ENCODE measurements around the gene WIZ. TPM values are rescaled to one million over a fixed set of nuclear protein-coding genes. Genes with fewer than 3 reads are reported as not detected.

WIZ gene
- total and polyA plus RNA-seq, 2 of the 4 experiments (the other 2 are of a cell fraction), result 0.90 to 27.1 TPM

DNA sequence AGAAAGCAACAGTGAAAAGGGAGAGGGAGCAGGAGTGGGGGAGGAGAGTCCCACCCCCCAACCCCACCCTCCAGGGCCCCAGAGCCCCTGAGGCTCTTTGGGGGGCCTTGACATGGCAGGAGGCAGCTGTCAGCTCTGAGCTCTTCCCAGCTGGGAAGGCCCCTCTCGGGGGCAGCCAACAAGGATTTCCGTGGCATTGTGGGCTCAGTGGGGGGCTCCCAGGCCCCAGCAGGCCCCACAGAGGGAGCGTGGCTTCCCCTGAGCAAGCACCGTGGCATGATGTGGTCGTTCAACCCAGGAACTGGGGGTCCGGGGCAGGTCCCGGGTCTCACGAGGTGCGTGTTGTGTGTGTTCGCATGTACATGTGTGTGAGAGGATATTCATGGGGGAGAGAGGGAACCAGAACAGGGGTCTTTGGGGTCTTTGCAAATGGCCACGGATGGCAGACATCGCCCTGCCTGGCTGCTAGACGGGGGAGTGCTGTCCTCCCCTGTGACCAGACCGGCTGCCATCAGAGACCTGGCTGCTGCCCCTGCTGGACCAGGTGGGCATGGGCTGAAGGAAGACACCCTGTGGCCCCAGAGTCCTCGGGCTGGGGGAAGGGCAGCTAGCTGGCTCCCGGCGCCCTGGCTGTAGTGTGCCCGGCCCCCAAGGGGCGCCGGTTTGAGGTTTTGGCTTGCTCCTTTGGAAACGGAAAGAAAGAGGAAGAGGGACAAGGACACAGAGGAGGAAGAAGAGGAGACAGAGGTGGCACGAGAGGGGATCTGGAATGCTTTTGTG, 27.3 kb downstream of the WIZ start:
- Histone ChIP-seq H4K20me1 (ENCODE audit: insufficient read depth, low read length) (peaks cover 41% of the 10 kb centered on the region), H2AFZ (replicated peaks; ENCODE audit: low read length, poor library complexity) (no peak overlapping the region), H3K14ac (replicated peaks; ENCODE audit: low read depth, low read length) (no peak overlapping the region), H3K18ac (ENCODE audit: low read depth, low read length) (no peak overlapping the region), H3K4me3 (ENCODE audit: insufficient read depth, low read depth, low read length) (no peak overlapping the region), H2AK9ac (replicated peaks; ENCODE audit: low read depth, low read length, poor library complexity) (no peak overlapping the region), H3K36me3 (ENCODE audit: control insufficient read depth, insufficient read depth, low read length) (peaks cover 51% of the 10 kb centered on the region), H3K27me3 (ENCODE audit: control insufficient read depth, insufficient read depth, low read length) (no peaks in the 10 kb centered on the region), H2BK15ac (ENCODE audit: low read depth, low read length) (no peak overlapping the region), H3K9ac (ENCODE audit: low read depth, low read length) (no peak overlapping the region), H2BK20ac (ENCODE audit: low read depth, low read length) (no peak overlapping the region), H3K56ac (ENCODE audit: extremely low read depth, insufficient read depth, low read length) (no peak overlapping the region), H2BK120ac (ENCODE audit: low read depth, low read length) (no peak overlapping the region), H2AK5ac (ENCODE audit: low read depth, low read length) (no peak overlapping the region), H4K5ac (ENCODE audit: low read depth, low read length) (no peak overlapping the region), H4K91ac (ENCODE audit: insufficient read depth, low read depth, low read length) (no peak overlapping the region), H3K23ac (ENCODE audit: low read depth, low read length) (no peak overlapping the region), H2BK5ac (ENCODE audit: low read depth, low read length, poor library complexity, severe bottlenecking) (no peak overlapping the region), H3K79me1 (ENCODE audit: low read depth in 1 of 2, low read length in 2 of 2) (peaks cover 5 to 31% of the 10 kb centered on the region in 2 experiments; a peak in 3 of 4 replicates), H4K8ac (ENCODE audit: low read depth in 2 of 2, low read length in 2 of 2) (no peak overlapping the region), H3K9me1 (ENCODE audit: insufficient read depth, low read length) (0 out of 2 replicates have a peak, but pooled peaks cover 4% of the 10 kb centered on the region), H3K27ac (ENCODE audit: insufficient read depth, low read length) (no peak overlapping the region), H3K4ac (ENCODE audit: low read depth, low read length) (no peak overlapping the region), H3K9me3 (ENCODE audit: control insufficient read depth, insufficient read depth, low read length) (peaks cover 5% of the 10 kb centered on the region; the same call in 1 of the 2 replicates), H3K4me2 (ENCODE audit: low read depth, low read length) (no peak overlapping the region), H3K4me1 (ENCODE audit: control insufficient read depth, insufficient read depth, low read length) (peaks cover 9% of the 10 kb centered on the region)
- WGBS, 2 experiments (ENCODE audit: extremely low coverage in 2 of 2, insufficient read length in 1 of 2), result 76% methylated on average over 7 of the region's 22 CpGs; no CpG with 5 or more reads in 1 of the 2 experiments
- TSS peak; percentile 60 for BruUV-seq (replicated peaks)
- intact Hi-C loops (cut with micrococcal nuclease), result no loop called here
- TF ChIP-seq, protein P1, sequence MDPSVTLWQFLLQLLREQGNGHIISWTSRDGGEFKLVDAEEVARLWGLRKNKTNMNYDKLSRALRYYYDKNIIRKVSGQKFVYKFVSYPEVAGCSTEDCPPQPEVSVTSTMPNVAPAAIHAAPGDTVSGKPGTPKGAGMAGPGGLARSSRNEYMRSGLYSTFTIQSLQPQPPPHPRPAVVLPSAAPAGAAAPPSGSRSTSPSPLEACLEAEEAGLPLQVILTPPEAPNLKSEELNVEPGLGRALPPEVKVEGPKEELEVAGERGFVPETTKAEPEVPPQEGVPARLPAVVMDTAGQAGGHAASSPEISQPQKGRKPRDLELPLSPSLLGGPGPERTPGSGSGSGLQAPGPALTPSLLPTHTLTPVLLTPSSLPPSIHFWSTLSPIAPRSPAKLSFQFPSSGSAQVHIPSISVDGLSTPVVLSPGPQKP (IDR thresholded peaks at IDR 0.05; ENCODE audit: borderline replicate concordance, low read depth, low read length), result no peak
- ChIA-PET POLR2A (ENCODE audit: unreplicated experiment) (no interaction called here), CTCF (no interaction called here)
- DNase-seq (no peak), ATAC-seq (ENCODE audit: low read depth) (no peak)
- in situ Hi-C loops (cut with MboI; ENCODE audit: low sequenced_read_pairs), result loop anchor here (25.0 kb wide), 1 partner anchor 765 kb away; the partner anchor contains the start of genes AP1M1 and FAM32A
- dilution Hi-C loops (cut with HindIII; ENCODE audit: low sequenced_read_pairs, unreplicated experiment), result no loop called here

Measured in IMR-90 (cell line).